ENCODE results near the gene TMEM213.
"Not testable (repeated sequence)": the region's sequence is repeated elsewhere in the genome, so short reads cannot be mapped to it uniquely, and the experiment has no call there.

The TMEM213 gene

DNA sequence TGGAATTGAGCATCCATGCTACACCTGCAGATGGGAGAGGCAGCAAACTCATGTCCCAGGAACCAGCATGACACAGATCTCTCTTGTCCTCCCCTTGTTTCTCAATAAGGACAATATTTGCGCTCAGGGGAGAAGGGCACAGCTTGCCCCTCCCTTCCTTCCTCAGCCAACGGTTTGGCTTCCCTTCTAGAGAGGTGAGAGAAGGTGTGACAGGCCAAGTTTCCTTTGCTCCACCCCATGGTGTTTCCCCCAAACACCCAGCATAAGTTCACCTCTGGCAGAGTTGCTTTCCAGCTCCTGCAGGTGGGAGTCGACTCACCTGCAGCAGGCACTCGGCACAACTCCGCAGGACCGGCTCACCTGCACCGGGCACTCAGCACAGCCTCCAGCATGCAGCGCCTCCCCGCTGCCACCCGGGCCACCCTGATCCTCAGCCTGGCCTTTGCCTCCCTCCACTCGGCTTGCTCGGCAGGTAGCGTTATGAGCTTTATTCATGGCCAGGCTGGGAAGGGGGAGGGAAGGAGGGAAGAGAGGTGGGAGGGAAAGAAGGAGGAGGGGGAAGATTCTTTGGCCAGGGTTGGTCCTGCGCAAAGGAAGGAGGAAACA lies at the start of gene TMEM213, which contains the start of gene ATP6V0A4:
TMEM213 (plus strand) TSS at position 280 of the 606 bp plus-strand sequence; CDS start at position 391, 111 bp downstream.
ATP6V0A4 (minus strand) TSS at position 482 of the 606 bp plus-strand sequence. CDS start 26,949 bp downstream, outside the sequence.
- DNase-seq (ENCODE audit: low read depth): no peak

- DNase-seq (ENCODE audit: low read depth): no peak
Measured at GRCh38 chr7:138748666-138749065, 49.1 kb upstream of the TMEM213 start.

DNA sequence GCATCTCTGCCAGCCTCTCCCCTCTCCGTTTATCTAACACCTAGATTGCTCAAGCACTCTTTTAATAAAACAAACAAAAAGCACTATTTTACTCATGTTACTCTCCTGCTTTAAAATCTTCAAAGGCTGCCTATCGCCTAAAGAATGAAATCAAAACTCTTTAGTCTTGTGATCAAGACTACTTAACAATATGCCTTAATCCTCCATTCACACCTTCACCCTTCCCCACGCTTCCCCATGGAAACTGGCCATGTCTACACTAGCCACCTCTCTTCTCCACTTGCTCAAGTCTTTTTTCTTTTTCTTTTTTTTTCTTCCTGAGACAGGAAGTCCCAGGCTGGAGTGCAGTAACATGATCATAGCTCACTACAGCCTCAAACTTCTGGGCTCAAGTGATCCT lies 47.8 kb upstream of the TMEM213 start:
- DNase-seq (ENCODE audit: low read depth): no peak

DNA sequence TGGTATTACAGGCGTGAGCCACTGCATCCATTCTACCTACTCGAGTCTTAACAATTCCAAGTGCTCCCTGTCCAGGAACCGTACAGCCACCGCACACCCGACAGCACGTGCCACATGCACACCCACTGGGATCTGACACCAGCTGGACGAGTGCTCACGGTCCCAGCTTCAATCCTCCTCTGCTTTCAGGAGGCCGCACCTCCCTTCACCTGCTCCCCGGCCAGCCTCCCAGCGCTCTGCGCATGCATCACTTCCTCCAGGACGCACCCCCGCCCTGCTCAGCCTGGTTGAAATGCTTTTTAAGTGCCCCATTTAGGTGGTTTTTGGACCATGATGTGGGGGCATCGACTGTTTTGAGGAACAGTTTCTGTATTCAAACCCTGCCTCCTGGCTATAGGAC lies 47.3 kb upstream of the TMEM213 start:
- no peak for DNase-seq (ENCODE audit: low read depth)

GRCh38 chr7:138750901-138751464 lies 46.8 kb upstream of the TMEM213 start:
- DNase-seq (ENCODE audit: low read depth): no peak

DNA sequence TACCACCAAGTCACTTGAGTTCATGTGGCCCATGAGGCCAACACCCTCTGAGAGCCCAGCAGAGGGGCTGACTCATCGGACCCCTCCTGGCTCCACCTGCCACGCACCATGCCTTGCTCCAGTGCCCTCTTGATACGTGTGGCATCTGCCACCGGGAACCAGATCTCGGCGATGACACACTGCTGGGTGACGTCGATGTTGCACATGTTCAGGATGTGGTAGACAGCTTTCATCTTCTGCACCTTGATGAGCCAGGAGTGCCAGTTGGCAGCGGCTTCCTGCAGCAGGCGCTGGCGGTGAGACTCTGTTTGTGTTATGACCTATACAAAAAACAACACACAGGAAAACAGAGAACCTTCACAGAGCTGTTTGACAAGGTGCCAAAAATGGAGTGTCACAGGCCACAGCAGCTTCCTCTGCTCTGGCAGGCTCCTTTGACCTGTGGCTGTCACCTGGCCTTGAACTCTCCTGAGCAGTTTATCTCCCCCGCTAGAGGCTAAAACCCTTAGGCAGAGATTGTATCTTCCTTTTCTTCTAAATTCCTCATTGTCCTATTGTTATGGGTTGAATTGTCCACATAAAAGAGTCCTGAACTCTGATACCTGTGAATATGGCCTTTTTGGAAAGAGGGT lies 45.2 kb upstream of the TMEM213 start:
- no peak for DNase-seq (ENCODE audit: low read depth)

DNA sequence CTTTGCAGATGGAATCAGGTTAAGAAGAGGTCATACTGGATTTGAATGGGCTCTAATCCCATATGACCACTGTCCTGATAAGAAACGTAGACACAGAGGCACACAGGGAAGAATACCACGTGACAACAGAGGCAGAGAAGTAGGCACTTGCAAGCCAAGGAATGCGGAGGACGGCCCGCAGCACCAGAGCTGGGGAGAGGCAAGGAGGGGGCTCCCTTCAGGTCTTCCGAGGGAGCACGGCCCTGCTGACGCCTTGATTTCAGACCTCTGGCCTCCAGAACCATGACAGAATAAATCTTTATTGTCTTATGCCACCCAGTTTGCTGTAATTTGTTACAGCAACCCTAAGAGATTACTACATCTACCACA lies 44.7 kb upstream of the TMEM213 start:
- DNase-seq (ENCODE audit: low read depth): no peak

GRCh38 chr7:138753610-138754009 lies 44.2 kb upstream of the TMEM213 start:
- no peak for DNase-seq (ENCODE audit: low read depth)

DNA sequence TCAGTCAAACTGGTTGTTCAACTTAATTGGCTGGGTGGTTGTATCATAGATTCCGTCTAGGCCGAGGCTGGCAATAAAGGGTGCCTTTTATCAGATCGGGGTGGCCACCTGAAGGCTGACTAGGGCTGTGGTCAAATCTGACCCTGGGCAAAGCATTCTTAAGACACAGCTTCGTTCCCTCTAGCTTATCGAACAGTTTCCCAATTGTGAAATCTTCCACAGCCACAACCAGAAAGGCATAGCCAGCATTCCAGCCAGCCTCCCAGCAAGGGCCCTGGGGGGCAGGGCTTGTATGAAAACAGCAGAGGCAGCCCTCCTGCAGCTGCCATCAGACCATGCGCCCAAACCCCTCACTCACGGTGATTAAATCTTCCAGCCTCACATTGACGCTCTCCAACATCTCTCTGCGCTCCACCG lies 42.5 kb upstream of the TMEM213 start:
- DNase-seq (ENCODE audit: low read depth): no peak

GRCh38 chr7:138755842-138756590 lies 41.8 kb upstream of the TMEM213 start:
- DNase-seq (ENCODE audit: low read depth): no peak

DNA sequence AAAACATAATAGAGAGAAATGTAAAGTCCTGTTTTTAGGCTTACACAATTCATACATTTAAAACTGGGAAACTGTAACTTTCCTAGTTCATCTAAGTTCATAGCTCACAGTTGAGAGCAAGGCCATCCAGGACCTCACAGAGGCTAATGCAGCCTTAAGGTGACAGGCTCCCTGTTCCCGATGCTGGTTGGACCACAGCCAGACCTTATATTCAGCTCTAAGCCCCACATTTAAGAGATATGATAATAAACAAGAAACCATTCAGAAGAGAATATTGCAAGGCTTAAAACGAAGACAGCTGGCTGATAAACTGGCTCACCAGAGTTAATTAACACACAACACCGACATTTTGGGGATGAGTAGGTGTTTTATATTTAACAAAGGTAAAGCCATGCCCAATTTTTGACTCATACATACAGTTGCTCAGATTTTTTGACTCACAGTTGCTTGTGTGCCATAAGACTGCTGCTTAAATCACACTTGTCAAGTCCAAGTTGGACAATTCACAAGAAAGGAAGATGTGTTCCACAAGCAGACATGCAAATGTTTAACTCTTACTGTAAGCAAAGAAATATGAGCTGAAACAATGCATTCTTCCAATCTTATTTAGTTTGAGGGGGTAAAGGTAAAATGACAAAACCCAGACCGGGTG lies 41.1 kb upstream of the TMEM213 start:
- no peak for DNase-seq (ENCODE audit: low read depth)

DNA sequence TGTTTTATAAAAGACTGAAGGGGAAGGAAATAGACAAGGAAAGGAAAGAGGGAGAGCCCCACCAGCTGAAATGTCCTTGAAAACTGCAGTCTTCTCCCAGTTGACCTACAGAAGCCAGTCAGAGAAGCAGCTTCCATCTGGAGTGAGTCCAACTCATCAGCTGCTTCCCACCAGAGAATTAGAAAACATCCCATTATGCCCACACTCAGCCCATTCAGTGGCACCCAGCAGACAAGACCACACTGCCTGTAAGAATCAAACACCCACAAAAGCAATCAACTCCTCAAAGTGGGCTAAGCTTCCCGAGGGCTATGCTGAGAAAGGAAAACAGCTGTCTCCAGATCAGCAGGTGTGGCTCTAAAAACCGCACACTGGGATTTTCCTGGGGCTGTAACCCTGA lies 29.6 kb upstream of the TMEM213 start:
- DNase-seq (ENCODE audit: low read depth): no peak

DNA sequence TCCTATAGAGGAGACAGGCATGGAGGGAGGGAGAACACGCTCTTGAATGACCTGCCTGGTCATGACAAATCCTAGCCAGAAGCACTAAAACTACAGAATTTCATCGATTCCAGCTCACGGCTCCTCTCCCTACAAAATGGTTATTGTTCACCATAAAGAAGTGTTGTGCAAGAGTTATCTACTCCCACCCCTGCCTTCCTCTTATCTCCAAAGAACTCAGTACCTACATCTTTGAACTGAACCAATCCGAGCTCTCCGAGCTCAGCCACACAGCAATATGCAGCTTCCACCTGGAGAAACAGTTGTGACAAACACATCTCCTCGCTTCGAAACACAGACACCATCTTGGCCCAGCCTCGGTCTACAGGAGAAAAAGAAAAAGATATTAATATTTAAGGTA lies 26.9 kb upstream of the TMEM213 start:
- no peak for DNase-seq (ENCODE audit: low read depth)

DNA sequence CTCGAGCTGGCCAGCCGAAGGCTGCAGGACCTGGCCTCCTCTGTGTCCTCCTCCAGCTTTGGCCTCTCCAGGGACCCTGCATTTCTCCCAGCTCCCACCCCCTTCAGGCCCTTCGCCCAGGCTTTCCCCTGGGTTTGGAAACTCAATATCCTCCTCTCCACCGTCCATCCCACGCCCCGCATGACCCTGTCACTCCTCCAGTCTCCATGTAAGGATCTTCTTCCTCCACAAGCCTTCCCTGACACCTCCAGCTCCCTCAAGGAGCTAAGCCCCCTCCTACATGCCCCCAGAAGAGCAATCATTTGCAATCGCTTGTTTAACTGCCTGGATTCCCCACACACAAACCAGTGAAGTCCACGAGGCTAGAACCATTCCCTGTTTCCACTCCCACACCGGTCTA lies 24.6 kb upstream of the TMEM213 start:
- DNase-seq (ENCODE audit: low read depth): no peak

DNA sequence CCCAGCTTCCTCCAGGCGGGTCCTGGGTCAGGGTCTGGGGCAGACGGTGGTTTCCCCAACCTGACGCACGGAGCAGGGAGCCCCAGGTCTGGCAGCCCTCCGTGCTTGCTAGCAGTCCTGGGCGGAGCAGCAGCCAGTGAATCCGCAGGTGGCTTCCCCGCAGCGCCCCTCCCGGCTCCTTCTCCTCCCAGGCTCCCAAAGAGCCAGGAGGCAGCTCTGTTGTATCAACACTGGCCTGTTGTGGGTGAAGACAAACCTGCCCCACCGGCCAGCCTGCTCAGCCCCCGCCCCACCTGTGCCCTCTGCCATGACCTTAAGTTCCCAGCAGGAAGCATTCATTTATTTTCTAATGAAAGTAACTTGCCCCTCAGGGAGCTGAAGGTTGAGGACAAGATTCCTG lies 24.0 kb upstream of the TMEM213 start:
- no peak for DNase-seq (ENCODE audit: low read depth)

DNA sequence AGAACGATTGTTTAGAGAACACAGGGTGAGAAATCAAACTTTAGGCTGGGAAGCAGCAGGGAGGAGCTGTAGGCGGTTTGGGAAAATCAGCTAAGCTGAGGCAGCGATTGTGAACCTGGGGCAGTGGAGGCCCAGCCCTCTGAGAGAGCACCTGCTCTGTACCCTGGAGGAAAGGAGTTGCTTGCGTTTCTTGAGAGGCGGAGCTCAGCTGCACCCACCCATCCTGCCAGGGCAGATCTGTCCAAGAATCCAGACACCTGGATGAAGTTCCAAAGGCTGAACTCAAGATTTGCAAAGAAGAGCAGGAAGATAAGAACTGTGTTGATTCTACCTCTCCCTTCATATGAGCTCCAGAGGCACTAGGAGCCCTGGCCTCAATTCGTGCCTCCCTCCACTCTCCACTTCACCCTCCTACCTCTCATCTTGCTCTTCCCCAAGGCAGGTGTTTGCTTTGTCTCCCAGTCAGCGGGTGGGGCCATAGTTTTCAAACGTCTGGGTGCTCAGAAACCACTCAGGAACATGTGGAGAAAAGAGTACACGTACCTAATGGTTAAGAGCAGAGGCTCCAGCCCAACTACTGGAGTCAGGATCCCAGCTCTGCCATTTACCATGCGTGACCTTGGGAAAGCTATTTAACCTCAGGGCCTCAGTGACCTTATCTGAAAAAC lies 21.5 kb upstream of the TMEM213 start:
- DNase-seq (ENCODE audit: low read depth): no peak

DNA sequence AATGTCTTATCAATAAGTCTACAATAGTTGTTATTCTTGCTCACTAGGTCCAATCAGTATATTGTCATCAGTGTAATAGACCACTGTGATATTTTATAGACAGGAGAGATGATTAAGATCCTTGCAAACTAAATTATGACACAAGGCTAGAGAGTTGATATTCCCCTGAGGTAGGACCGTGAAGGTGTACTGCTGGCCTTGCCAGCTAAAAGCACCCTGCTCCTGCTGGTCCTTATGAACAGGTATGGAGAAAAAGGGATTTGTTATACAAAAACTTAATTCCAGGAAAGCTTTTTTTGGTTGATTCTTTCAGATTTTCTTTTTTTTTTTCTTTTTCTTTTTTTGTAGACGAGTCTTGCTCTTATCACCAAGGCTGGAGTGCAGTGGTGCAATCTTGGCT lies 16.8 kb upstream of the TMEM213 start:
- DNase-seq (ENCODE audit: low read depth): no peak

GRCh38 chr7:138784692-138785091 lies 13.1 kb upstream of the TMEM213 start:
- DNase-seq (ENCODE audit: low read depth): no peak

- no peak for DNase-seq (ENCODE audit: low read depth)
Measured at GRCh38 chr7:138785587-138786437, 12.0 kb upstream of the TMEM213 start.

DNA sequence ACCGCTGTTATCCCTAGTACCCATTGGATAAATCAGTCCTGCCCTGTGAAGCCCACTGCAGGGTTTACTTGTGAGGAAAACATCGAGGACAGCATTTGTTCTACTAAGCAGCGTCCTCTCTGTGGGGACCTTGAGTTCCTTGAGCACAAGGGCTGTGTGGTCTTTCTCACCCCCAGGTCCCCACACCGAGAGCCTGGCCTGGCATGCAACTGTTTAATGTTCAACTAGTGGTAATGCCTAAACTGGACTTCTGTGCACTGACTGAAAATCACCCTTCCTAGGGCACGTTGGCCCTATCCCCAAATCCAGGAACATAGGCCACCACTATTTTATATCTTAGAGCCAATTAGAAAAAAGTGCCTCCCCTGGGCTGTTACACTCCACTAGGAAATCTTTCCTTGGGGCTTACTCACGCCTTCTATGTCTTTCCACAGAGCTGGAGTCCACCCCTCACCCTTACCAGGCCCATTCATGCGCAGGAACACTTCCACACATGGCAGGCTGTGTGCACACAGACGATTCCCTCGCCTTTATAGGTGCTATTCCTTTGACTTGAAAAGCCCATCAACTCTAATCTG lies 1.7 kb upstream of the TMEM213 start:
- DNase-seq (ENCODE audit: low read depth): no peak

DNA sequence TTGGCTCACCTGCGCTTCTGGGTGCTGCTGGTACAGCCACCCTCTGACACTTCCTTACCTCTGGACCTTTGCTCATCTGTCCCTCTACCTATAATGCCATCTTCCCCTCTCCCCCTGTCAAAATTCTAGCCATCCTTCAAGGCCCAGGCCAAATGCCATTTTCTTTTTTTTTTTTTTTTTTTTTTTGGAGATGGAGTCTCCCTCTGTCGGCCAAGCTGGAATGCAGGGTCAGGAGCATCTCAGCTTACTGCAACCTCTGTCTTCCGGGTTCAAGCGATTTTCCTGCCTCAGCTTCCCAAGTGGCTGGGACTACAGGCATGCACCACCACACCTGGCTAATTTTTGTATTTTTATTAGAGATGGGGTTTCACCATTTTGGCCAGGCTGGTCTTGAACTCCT lies 748 bp upstream of the TMEM213 start:
- DNase-seq (ENCODE audit: low read depth): not testable (repeated sequence)
